A673 (cell line): ENCODE results near the gene SAG. TPM values are rescaled to one million over a fixed set of nuclear protein-coding genes. Genes with fewer than 3 reads are reported as not detected.

Experiments used
- BruUV-seq: library from RNA; stranded (reverse); fragments of 400-500 nt; replicated peaks from 2 replicates; lab custom pipeline; 2021; lab: Mats Ljungman, UMichigan
- CTCF ChIA-PET: fragments of 300-600 bp; sonication (Branson Sonifier 250); formaldehyde crosslinking; loops from one replicate; lab custom pipeline; 2022; ENCODE audit warnings: antibody characterized with exemption; lab: Charles Lee
- POLR2A ChIA-PET: fragments of 300-600 bp; sonication (Branson Sonifier 250); formaldehyde crosslinking; loops from one replicate; lab custom pipeline; 2022; ENCODE audit warnings: antibody characterized with exemption; ENCODE audit not compliant: low non-redundant PET; lab: Charles Lee
- DNase-seq: peaks from one replicate; pipeline ENCODE4 v3.0.0-alpha.2; 2015; ENCODE audit warnings: low spot score
- H3K27ac ChIP-seq: fragments of 200-600 bp; sonication (generic); 2 replicates; pipeline ENCODE4 v1.5.1; 2016; ENCODE audit warnings: mixed run types, low read depth, mild to moderate bottlenecking, mixed read lengths, antibody characterized with exemption, low read length; ENCODE audit not compliant: poor library complexity, severe bottlenecking
- H3K27me3 ChIP-seq: fragments of 200-600 bp; sonication (generic); replicated peaks from 2 replicates; pipeline ENCODE4 v1.6.1; 2017; ENCODE audit warnings: mixed run types, low read depth, mild to moderate bottlenecking, mixed read lengths, antibody characterized with exemption, low read length; ENCODE audit not compliant: insufficient read depth, poor library complexity
- H3K36me3 ChIP-seq: fragments of 200-600 bp; sonication (generic); 2 replicates; pipeline ENCODE4 v1.6.1; 2016; ENCODE audit warnings: mixed run types, mild to moderate bottlenecking, mixed read lengths, antibody characterized with exemption, low read length; ENCODE audit not compliant: insufficient read depth, poor library complexity, severe bottlenecking
- H3K4me1 ChIP-seq: fragments of 200-600 bp; sonication (generic); 2 replicates; pipeline ENCODE4 v1.6.1; 2017; ENCODE audit warnings: mixed run types, mild to moderate bottlenecking, mixed read lengths, antibody characterized with exemption, low read length; ENCODE audit not compliant: insufficient read depth, poor library complexity, severe bottlenecking
- H3K4me3 ChIP-seq: fragments of 200-600 bp; sonication (generic); 2 replicates; pipeline ENCODE4 v1.5.1; 2016; ENCODE audit warnings: low read depth, mixed run types, mild to moderate bottlenecking, mixed read lengths, low read length; ENCODE audit not compliant: poor library complexity, severe bottlenecking
- H3K9me3 ChIP-seq: fragments of 200-600 bp; sonication (generic); 2 replicates; pipeline ENCODE4 v1.6.1; 2016; ENCODE audit warnings: mixed run types, low read depth, mild to moderate bottlenecking, mixed read lengths, antibody characterized with exemption, low read length; ENCODE audit not compliant: poor library complexity, severe bottlenecking
- EZH2 ChIP-seq: fragments of 200-600 bp; sonication (generic); IDR thresholded peaks from 2 replicates; pipeline ENCODE4 v1.6.1; 2017; ENCODE audit warnings: borderline replicate concordance, low read depth, mild to moderate bottlenecking, mixed read lengths, antibody characterized with exemption, low read length; ENCODE audit not compliant: poor library complexity, severe bottlenecking
- intact Hi-C: fragments of 100-400 bp; cut with micrococcal nuclease; formaldehyde crosslinking; loops from one replicate; pipeline ENCODE4 v1.10.0; 2022; ENCODE audit not compliant: unreplicated experiment
- total RNA-seq: library from RNA; stranded (reverse); gene quantifications from 2 replicates; pipeline ENCODE4 v1.2.3, GENCODE V29; 2021
- TF ChIP-seq, protein P1 (sequence below): fragments of 300-800, 200-600 bp; sonication (generic); conservative IDR thresholded peaks from 2 replicates; pipeline ENCODE4 v1.5.1; 2017; ENCODE audit warnings: low read depth, mild to moderate bottlenecking, antibody characterized with exemption, low read length, moderate library complexity, mixed read lengths

Gene SAG
- total RNA-seq, 1 experiment from 2014 or later: 1.3 TPM

DNA sequence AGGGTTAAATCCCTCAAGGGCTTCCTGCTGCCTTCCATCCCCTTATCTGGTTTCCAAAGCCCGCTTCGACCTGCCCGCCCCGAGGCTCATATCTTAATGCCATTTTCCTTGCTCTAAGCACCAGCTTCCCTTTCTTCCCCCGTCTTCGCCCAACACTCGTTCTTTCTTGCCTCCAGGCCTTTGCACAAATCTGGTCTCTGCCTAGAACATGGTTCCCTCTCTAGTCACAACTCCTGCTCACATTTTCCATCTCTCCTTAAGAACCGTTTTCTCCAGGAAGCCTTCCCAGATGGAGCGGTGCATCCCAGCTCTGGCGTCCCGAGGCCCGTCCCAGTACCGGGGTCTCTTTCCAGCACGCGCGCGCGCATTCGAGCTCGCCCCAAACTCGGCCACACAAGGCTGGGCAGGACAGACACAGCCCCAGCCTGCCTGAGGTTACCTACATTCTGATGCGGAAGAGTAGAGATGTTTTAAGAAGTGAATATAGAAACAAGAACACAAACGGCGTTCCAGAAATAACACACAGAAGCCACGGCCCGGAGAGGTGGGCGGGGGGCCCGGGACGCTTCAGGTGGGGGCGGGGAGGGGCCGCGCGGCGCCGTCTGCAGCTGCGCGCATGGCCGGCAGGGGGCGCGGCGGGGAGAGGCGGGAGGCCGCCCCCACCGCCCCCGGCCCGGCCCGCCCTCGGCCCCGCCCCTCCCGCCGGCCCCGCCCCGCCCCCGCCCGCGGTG lies 46.3 kb downstream of the SAG start, which contains the start of gene DGKD:
Gene DGKD (plus strand): TSS at position 726 of the 731 bp plus-strand sequence. CDS start 25 bp downstream, outside the sequence.
- Histone ChIP-seq H3K27ac (peak within 1 kb of the TSS; percentile 78), H3K9me3 (no peaks in the 10 kb centered on the region), H3K27me3 (no peaks in the 10 kb centered on the region), H3K36me3 (peaks cover 9% of the 10 kb centered on the region), H3K4me3 (peak within 1 kb of the TSS; percentile 61), H3K4me1 (peaks cover 41% of the 10 kb centered on the region)
- peak; percentile 72 for DNase-seq
- TF ChIP-seq, protein P1, sequence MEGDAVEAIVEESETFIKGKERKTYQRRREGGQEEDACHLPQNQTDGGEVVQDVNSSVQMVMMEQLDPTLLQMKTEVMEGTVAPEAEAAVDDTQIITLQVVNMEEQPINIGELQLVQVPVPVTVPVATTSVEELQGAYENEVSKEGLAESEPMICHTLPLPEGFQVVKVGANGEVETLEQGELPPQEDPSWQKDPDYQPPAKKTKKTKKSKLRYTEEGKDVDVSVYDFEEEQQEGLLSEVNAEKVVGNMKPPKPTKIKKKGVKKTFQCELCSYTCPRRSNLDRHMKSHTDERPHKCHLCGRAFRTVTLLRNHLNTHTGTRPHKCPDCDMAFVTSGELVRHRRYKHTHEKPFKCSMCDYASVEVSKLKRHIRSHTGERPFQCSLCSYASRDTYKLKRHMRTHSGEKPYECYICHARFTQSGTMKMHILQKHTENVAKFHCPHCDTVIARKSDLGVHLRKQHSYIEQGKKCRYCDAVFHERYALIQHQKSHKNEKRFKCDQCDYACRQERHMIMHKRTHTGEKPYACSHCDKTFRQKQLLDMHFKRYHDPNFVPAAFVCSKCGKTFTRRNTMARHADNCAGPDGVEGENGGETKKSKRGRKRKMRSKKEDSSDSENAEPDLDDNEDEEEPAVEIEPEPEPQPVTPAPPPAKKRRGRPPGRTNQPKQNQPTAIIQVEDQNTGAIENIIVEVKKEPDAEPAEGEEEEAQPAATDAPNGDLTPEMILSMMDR: peak; percentile 41; the same call in 1 of the 2 replicates
- TF ChIP-seq EZH2: no peak
- CTCF ChIA-PET: interaction anchor here (0.6 to 0.7 kb wide), 4 partner anchors 25 to 543 kb away, joined by 3 to 8 read pairs (median 6); no protein-coding TSS in a partner anchor
- intact Hi-C loops: no loop called here
- TSS peak; percentile 44 for BruUV-seq
- POLR2A ChIA-PET: interaction anchor here (0.5 to 0.6 kb wide), 2 partner anchors 711 to 889 kb away, joined by 4 to 6 read pairs; no protein-coding TSS in a partner anchor

DNA sequence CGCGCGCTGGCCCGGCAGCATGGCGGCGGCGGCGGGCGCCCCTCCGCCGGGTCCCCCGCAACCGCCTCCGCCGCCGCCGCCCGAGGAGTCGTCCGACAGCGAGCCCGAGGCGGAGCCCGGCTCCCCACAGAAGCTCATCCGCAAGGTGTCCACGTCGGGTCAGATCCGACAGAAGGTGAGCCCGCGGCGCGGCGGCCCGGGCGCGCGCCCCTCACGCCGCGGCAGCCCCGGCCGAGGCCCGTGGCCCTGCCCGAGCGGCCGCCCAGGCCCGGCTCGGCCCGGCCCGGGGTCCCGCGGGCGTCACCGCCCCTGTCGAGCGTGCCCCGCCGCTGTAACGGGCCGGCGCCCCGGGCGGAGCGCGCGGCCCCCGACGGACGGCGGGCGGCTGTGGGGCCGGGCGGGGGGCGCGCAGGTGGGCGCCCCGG lies 46.9 kb downstream of the SAG start:
- Histone ChIP-seq H3K27me3 (no peaks in the 10 kb centered on the region), H3K9me3 (no peaks in the 10 kb centered on the region), H3K4me1 (peaks cover 41% of the 10 kb centered on the region), H3K36me3 (peaks cover 15% of the 10 kb centered on the region), H3K27ac (no peak overlapping the region), H3K4me3 (peak overlapping the region; percentile 61)
- TF ChIP-seq EZH2: no peak
- TF ChIP-seq, protein P1: no peak
- intact Hi-C loops: no loop called here
- no TSS peak for BruUV-seq
- ChIA-PET POLR2A (interaction anchor here (0.5 kb wide), 1 partner anchor 889 kb away, joined by 4 read pairs; no protein-coding TSS in a partner anchor), CTCF (no interaction called here)
- DNase-seq: no peak

DNA sequence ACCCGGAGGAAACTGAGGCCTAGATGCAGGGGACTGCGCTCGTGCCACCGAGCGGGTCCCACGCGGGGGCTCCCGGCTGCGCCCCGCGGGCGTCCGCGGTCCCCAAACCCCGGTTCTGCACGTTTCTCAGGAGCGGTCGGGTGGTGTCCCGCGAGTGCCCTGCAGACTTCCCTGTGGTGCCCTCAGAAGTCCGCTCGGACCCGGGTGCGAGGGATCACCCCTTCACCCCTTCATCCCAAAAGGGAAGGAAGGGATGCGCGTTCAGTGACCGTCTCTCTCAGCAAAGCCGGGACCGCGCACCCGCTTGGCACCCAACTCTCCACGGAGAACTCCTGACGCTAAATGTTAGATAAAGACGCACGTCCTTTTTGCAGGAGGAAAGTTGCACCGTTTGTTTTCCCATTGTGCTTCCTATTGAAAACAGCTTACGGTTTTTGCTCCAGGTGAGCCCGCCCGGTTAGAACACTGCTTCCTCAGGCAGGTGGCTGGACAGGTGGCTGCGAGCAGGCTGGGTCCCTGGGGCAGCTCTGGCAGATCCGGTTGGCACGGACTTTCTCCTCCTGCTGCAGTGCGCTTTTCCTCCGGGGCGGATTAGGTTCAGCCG lies 47.5 kb downstream of the SAG start:
- intact Hi-C loops: no loop called here
- TF ChIP-seq, protein P1: no peak
- TF ChIP-seq EZH2: no peak
- peak overlapping the region; percentile 39 for H3K27ac ChIP-seq
- peaks cover 17% of the 10 kb centered on the region for H3K36me3 ChIP-seq
- no TSS peak for BruUV-seq
- no peaks in the 10 kb centered on the region for H3K27me3 ChIP-seq
- H3K4me1 ChIP-seq: peaks cover 40% of the 10 kb centered on the region
- ChIA-PET POLR2A (no interaction called here), CTCF (no interaction called here)
- H3K9me3 ChIP-seq: no peaks in the 10 kb centered on the region
- peak overlapping the region; percentile 61 for H3K4me3 ChIP-seq
- DNase-seq: no peak
